Peyer's patch (tissue), 4 donors: ENCODE results near the gene LRRC1. TPM values are rescaled to one million over a fixed set of nuclear protein-coding genes. Genes with fewer than 3 reads are reported as not detected.

Experiments used
- DNase-seq, 3 donors: peaks; one replicate each; pipeline ENCODE4 v3.0.0-alpha.2; 2017 to 2019
- H3K27ac ChIP-seq, 4 donors: fragments of 200-600 bp; sonication (generic); one replicate each; pipeline ENCODE4 v1.5.1; 2016 to 2019
- H3K27me3 ChIP-seq, 2 donors: fragments of 200-600 bp; sonication (generic); one replicate each; pipeline ENCODE4 v1.5.1; 2019
- H3K36me3 ChIP-seq, 3 donors: fragments of 200-600 bp; sonication (generic); one replicate each; pipeline ENCODE4 v1.5.1; 2016 to 2019
- H3K4me1 ChIP-seq, 4 donors: fragments of 200-600 bp; sonication (generic); one replicate each; pipeline ENCODE4 v1.5.1; 2016 to 2019
- H3K4me3 ChIP-seq, 4 donors: fragments of 200-600 bp; sonication (generic); 1 replicate in 3 of 4; 2 replicates in 1 of 4; pipeline ENCODE4 v1.5.1; 2016 to 2019; ENCODE audit warnings: mild to moderate bottlenecking in 1 of 4
- H3K9me3 ChIP-seq, 4 donors: fragments of 200-600 bp; sonication (generic); one replicate each; pipeline ENCODE4 v1.5.1; 2016 to 2019; ENCODE audit warnings: mild to moderate bottlenecking in 1 of 4
- POLR2A ChIP-seq, 2 donors: fragments of 450-650 bp; IDR thresholded peaks; one replicate each; pipeline ENCODE4 v1.5.1; 2017; ENCODE audit warnings: antibody characterized with exemption in 2 of 2, mild to moderate bottlenecking in 2 of 2, moderate library complexity in 2 of 2
- total RNA-seq, 4 donors: library from RNA; depleted of rRNA; stranded (reverse); fragments of >200 nt; gene quantifications; one replicate each; pipeline ENCODE4 v1.1.0, GENCODE V29; 2016
- TF ChIP-seq, protein P1 (sequence below), 6 experiments: fragments of 450-650 bp in 4 of 6; fragments of 200-600 bp in 2 of 6; sonication (generic) in 1 of 6; IDR thresholded peaks; one replicate each; pipeline ENCODE4 v1.5.1; 2017 to 2019; ENCODE audit warnings: antibody characterized with exemption in 6 of 6, mild to moderate bottlenecking in 3 of 6, moderate library complexity in 1 of 6

The LRRC1 gene
- 10 to 100 TPM; 37.1 to 63.6 (median 49.8) TPM for total RNA-seq

DNA sequence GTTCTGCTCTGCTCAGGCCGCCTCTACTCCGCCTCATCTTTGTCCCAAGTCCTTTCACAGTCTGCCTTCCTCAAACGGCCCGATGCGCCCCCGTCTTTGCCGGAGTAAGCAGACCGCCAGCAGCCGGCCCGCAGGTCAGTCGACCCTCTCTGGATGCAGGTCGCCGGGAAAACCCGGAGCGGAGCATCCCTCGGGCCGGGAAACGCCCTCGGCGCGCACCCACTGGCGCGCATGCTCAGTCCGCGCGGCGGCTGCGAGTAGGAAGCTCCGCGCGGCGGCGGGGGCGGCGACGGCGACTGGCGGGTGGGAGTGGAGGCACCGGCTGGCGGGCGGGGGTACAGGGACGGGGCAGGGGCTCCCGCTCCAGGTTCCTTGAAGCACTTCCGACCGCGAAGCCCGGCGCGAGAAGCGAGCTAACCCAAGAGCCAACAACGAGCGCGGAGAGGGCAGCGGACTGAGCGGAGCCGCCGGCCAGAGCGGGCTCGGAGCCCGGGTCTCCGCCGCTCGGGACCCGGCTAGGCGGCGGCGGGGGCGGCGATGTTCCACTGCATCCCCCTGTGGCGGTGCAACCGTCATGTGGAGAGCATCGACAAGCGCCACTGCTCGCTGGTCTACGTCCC, at the start of gene LRRC1:
LRRC1 (plus strand) TSS at position 286 of the 620 bp plus-strand sequence; CDS start at position 538, 252 bp downstream.
- no peaks in the 10 kb centered on the region for H3K9me3 ChIP-seq
- TF ChIP-seq POLR2A (IDR thresholded peaks at IDR 0.05), result peak; percentile 28 to 83
- TF ChIP-seq, protein P1, sequence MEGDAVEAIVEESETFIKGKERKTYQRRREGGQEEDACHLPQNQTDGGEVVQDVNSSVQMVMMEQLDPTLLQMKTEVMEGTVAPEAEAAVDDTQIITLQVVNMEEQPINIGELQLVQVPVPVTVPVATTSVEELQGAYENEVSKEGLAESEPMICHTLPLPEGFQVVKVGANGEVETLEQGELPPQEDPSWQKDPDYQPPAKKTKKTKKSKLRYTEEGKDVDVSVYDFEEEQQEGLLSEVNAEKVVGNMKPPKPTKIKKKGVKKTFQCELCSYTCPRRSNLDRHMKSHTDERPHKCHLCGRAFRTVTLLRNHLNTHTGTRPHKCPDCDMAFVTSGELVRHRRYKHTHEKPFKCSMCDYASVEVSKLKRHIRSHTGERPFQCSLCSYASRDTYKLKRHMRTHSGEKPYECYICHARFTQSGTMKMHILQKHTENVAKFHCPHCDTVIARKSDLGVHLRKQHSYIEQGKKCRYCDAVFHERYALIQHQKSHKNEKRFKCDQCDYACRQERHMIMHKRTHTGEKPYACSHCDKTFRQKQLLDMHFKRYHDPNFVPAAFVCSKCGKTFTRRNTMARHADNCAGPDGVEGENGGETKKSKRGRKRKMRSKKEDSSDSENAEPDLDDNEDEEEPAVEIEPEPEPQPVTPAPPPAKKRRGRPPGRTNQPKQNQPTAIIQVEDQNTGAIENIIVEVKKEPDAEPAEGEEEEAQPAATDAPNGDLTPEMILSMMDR (IDR thresholded peaks at IDR 0.05), result no peak
- peak; percentile 91 to 96 (median 94) for DNase-seq

DNA sequence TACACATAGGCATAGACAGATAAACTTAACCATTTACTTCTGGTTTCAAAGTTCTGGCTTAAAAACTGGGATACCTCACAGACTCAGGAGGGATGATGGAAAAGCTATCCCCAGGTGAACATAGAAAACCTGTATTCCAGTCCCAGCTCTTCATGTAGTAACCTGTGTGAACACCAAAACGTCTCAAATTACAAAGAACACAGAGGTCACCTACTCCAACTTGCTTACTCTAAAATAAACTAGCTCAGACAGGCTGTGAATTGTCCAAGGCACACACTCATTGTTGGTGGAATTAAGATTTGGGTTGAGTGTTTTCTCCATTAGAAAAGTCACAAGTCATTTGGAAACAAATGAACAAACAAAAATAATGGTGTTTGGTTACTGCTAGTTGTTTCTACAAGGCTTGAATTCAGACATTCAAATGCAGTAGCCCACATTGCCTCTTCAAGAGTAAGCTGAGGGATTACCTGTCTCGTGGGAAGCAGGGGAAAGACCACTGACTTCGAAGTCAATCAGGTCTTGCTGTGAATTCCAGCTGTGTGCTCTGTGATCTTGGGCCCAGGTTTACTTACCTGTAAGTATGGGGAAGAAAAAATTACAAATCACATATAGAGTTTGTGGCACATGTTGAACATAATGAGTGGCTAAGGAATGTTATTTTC, 48.2 kb upstream of the LRRC1 start:
- Histone ChIP-seq H3K27me3 (no peaks in the 10 kb centered on the region), H3K4me3 (no peak overlapping the region), H3K27ac (no peak overlapping the region), H3K9me3 (no peaks in the 10 kb centered on the region), H3K4me1 (no peaks in the 10 kb centered on the region), H3K36me3 (no peaks in the 10 kb centered on the region)
- no peak for TF ChIP-seq POLR2A (IDR thresholded peaks at IDR 0.05)
- TF ChIP-seq, protein P1 (IDR thresholded peaks at IDR 0.05), result no peak
- DNase-seq, result no peak

More for the DNA sequence above, at the start of gene LRRC1:
- Histone ChIP-seq H3K36me3 (no peaks in the 10 kb centered on the region), H3K27me3 (no peaks in the 10 kb centered on the region), H3K4me3 (peak within 1 kb of the TSS; percentile 56 to 93 (median 81)), H3K27ac (peak within 1 kb of the TSS; percentile 62 to 89 (median 77)), H3K4me1 (peaks cover 0 to 13% (median 3%) of the 10 kb centered on the region in 4 donors)

DNA sequence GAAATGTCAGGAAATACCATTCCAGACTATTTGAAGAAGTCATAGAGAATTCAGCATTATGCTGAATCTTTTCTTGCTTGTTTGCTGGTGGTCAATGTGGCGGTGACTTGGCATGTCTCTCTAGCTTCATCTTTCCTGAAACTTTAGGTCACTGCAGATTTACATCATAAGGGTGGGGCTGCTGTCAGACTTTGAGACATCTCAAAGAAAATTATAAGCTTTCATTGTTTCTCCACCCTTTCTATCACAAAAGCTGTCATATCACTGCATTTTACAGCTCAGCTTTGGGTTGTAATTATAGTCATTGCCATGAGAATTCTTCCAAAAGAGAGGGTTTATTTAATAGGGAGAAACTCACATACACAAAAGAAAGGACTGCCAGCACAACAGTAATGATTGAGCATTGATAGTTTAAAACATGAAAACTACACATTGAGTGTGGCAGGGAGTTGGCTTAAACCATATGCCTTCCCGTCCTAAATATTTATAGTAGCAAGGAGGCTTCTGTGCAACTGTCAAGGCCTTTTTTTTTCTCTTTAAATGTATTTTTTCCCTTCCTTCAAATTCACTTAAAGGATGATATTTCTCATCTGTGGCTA, 44.7 kb upstream of the LRRC1 start:
- Histone ChIP-seq H3K36me3 (no peaks in the 10 kb centered on the region), H3K27ac (no peak overlapping the region), H3K27me3 (no peaks in the 10 kb centered on the region), H3K4me3 (no peak overlapping the region), H3K4me1 (no peaks in the 10 kb centered on the region), H3K9me3 (no peaks in the 10 kb centered on the region)
- TF ChIP-seq, protein P1 (IDR thresholded peaks at IDR 0.05), result no peak
- no peak for TF ChIP-seq POLR2A (IDR thresholded peaks at IDR 0.05)
- no peak for DNase-seq

DNA sequence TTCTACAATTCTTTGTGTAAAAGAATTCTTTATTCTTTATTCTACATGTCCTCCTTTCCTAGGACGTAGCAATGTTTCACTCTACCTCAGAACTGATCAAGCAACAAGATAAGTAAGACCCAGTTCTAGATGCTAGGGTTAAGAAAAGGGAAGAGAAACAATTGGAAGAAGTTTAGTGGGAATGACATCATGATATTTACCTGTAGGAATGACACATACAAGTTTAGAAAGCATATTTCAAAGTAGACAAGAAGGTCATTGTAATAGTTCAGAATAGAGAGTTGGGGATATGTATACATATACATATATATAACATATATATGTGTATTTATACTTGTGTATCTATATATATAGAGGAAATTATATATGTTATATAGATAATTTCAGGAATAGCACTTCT, 43.4 kb upstream of the LRRC1 start:
- no peaks in the 10 kb centered on the region for H3K4me1 ChIP-seq
- H3K27me3 ChIP-seq, result no peaks in the 10 kb centered on the region
- H3K36me3 ChIP-seq, result no peaks in the 10 kb centered on the region
- no peak overlapping the region for H3K4me3 ChIP-seq
- DNase-seq, result no peak
- H3K27ac ChIP-seq, result no peak overlapping the region
- TF ChIP-seq POLR2A (IDR thresholded peaks at IDR 0.05), result no peak
- TF ChIP-seq, protein P1 (IDR thresholded peaks at IDR 0.05), result no peak
- no peaks in the 10 kb centered on the region for H3K9me3 ChIP-seq

DNA sequence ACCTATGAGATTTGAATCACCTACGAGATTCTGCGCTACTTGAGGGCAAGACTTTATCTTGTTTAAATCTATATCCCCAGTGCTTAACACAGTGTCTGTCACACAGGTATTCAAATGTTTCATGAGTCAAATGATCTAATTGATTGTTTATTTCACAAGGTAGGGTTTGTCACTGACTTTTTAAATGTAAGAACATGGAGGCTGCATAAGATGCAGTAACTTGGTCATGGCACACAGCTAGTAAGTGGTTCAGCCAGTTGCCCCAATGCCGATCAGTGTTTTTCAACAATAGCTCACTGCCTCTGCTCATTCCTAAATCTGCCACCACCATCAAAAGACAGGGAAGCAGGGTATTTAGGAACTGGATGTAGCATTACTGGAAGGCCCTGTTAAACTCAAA, 42.4 kb upstream of the LRRC1 start:
- Histone ChIP-seq H3K36me3 (no peaks in the 10 kb centered on the region), H3K9me3 (no peaks in the 10 kb centered on the region), H3K4me3 (no peak overlapping the region), H3K27me3 (no peaks in the 10 kb centered on the region), H3K4me1 (no peaks in the 10 kb centered on the region), H3K27ac (no peak overlapping the region)
- TF ChIP-seq, protein P1 (IDR thresholded peaks at IDR 0.05), result no peak
- TF ChIP-seq POLR2A (IDR thresholded peaks at IDR 0.05), result no peak
- no peak for DNase-seq
